GM19239 (cell line): ENCODE measurements around the gene TBL1Y.
A peak's percentile ranks its signal among the peaks of the same experiment; 100 is the strongest.
"Not testable (repeated sequence)": the region's sequence is repeated elsewhere in the genome, so short reads cannot be mapped to it uniquely, and the experiment has no call there.

ENCODE experiments used
- DNase-seq: peaks from one replicate; pipeline ENCODE4 v3.0.0; 2011; ENCODE audit warnings: low spot score; ENCODE audit not compliant: insufficient read length
- FAIRE-seq: peaks from 2 replicates; lab custom pipeline; 2011; peaks lifted over from hg19 to GRCh38; lab: Jason Lieb, UNC

TBL1Y gene

DNA sequence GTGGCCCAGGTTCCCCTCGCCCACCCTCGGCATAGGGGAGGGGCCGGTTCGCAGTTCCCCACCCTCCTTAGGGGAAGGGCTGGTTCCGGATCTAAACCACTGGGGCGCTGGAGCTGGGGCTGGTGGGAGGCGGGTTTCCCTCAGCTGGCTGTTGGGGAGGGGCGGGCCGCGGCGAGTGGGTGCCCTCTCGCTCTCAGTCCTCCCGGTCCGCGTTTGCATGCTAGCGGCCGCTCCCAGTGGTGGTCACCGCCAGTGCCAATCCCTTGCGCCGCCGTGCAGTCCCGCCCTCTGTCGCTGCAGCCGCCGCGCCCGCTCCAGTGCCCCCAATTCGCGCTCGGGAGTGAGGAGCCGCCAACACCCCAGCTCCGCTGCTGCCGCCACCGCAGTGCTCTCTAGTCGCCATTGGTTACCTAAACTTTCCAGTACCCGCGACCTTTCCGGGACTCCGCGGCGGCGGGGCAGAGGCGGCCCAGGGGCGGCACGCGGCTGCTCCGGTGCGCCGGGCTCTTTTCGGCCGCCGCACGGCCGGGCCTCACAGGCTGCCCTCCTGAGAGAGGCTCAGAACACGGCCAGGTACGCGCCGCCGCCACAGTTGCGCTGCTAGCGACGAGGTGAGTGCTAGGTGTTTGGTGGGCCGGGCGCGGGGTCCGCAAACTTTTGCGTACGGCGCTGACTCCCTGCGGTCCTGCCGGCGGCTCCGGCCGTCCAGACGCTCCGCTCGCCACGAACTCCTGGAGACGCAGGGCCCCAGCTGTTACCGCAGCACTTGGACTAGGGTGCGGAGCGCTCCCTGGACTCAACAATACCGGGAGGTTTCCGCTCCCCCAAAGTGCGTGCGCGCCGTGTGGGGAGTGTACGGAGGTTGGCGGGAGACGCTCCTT lies at the start of gene TBL1Y:
Gene TBL1Y (plus strand): TSS at position 326 of the 881 bp plus-strand sequence. CDS start 114,388 bp downstream, outside the sequence.
- no peak for DNase-seq
- FAIRE-seq, result no peak

DNA sequence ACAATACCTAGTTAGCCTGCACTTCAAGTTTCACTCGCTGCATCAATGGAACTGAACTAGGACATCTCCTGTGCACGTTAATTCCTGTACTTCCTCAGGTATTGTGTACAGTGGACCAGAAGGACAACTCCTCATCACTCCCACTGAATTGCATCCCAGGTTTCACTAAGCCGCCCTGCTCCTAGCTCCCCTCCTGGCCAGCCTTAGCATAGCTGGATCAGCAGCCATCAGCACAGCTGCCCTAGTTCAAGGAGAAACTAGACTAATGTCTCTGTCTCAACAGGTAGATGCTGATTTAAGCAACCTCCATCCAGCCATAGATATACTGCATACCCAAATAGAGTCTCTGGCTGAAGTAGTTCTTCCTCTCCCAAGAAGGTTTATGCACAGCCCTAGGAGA lies 16.0 kb upstream of the TBL1Y start:
- DNase-seq (no peak), FAIRE-seq (no peak)

- DNase-seq (no peak), FAIRE-seq (no peak)
Measured at GRCh38 chrY:6895236-6895635, 15.3 kb upstream of the TBL1Y start.

DNA sequence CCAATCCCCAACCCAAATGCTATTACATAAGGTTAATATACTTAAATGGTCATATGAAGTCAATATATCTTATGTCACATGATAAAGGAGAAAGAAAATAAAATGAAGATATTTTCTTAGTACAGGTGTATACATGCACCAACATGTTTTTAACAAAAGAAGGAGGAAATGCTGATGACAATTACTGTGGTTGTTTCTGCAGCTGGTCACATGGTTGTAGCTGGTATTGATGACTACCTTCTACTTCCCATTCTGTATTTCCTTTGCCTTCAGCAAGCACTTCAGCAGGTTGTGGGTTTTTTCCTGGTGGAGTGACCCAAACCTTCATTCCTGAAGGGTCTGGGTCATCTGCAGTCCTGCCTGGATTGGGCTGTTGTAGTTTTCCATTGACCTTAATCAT lies 8.4 kb upstream of the TBL1Y start:
- not testable (repeated sequence) for FAIRE-seq, DNase-seq

GRCh38 chrY:6907591-6907990 lies 2.9 kb upstream of the TBL1Y start:
- DNase-seq, result no peak
- FAIRE-seq, result no peak

DNA sequence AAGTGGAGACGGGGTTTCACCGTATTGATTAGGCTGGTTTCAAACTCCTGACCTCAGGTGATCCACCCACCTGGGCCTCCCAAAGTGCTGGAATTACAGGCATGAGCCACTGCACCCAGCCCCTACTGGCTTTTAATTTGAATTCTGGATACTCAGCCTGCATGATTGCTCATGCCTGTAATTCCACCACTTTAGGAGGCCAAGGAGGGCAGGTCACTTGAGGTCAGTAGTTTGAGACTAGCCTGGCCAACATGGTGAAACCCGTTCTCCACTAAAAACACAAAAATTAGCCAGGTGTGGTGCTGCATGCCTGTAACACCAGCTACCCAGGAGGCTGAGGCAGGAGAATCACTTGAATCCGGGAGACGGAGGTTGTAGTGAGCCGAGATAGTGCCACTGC lies 2.5 kb upstream of the TBL1Y start:
- DNase-seq, FAIRE-seq: not testable (repeated sequence)

DNA sequence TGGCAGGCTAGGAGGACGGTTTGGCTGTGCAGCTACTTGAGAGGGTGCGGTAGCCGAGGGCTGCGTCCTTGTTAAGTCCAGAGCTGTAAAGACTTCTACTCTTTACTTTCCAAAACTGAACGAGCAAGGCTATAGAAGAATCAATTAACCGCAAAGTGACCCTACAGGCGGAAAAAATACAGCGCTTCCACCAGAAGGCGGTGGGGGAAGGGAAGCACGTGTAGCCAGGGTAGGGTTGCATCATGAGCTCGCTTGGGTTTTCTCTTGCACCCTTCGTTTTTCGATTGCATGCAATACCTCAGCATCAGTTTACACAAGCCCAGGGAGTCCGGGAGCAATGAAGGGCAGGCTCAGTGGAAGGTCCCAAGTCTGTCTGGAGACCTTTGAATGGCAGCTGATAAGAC lies 1.4 kb upstream of the TBL1Y start:
- FAIRE-seq, result no peak

DNA sequence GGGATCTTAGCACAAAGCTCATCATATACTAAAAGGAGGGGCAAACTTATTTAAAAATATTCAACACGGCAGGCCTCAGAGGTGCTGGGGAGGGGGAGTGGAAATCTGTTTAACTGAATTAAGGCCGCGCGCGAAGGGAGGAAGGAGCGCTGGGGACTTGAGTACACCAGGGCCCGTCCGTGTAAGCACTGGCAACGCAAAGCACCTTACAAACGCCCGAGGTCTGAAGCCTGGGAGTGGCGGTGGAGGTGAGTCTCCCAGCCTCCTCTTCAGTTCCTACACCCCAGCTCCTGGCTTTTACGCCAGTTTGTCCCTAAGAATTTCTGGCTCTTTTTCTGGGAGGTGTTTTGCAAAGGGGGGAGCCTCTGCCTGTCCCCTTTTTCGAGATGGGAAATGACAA lies 641 bp upstream of the TBL1Y start:
- no peak for DNase-seq
- FAIRE-seq, result no peak

More for the DNA sequence above, 1.4 kb upstream of the TBL1Y start:
- no peak for DNase-seq

DNA sequence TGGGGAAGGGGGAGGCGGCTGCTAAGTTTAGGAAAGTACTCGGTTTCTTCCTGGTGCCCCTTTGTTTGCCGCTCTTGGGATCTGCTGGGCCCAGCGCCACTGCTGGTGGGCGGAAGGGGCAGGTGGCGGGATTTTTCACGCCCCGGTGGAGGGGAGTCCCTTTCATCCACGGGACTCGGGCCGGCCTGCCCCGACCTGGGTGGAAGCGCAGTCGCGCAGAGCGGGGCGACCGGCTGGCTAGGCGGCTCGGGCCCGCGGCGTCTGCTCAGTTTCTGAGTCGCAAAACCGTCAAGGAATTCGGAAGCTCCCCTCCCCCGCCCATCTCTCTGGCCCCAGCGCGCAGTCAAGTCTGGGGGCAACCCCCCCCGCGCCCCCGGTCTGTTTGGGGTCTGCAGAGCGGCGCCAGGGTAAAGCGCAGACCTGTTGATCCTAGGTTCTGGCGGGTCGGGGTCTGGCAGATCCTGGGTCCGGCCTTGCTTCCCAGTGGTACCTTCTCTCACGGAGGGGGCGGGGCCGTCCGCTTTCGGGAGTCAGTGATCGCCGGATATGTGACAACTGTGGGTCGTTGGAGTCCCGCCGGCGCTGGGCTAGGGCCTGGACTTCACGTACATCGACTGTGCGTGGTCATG lies 870 bp downstream of the TBL1Y start, which contains the start of gene AMELY:
Gene AMELY (minus strand): TSS at position 500 of the 629 bp plus-strand sequence. CDS start 39,144 bp downstream, outside the sequence.
- no peak for FAIRE-seq
- no peak for DNase-seq

GRCh38 chrY:6913362-6913761 lies 2.9 kb downstream of the TBL1Y start:
- FAIRE-seq (no peak), DNase-seq (no peak)

GRCh38 chrY:6921061-6921460 lies 10.6 kb downstream of the TBL1Y start:
- FAIRE-seq (no peak), DNase-seq (no peak)

- FAIRE-seq, result no peak
- no peak for DNase-seq
Measured at GRCh38 chrY:6928265-6928664, 17.8 kb downstream of the TBL1Y start.

DNA sequence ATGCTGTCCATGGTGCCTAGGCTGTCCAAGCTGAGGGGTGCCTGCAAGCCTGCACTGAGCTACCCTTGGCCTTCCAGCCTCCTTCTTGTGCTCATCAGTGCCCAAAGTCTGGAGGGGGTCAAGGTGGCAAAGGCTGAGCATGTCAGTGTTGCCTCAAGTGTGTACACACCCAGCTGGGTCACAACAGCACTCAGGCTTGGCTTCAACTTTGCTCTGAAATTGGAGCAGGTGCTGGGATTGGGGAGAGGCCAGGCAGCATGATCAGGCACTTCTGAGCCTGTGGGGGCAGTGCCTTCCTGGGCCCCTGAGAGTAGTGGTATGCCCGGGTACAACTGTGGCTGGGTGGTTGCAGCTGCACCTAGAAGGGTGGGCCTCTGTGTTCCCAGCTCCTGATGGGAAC lies 18.7 kb downstream of the TBL1Y start:
- DNase-seq (no peak), FAIRE-seq (no peak)

GRCh38 chrY:6931779-6932396 lies 21.4 kb downstream of the TBL1Y start:
- FAIRE-seq (no peak), DNase-seq (no peak)

- no peak for FAIRE-seq
- DNase-seq, result no peak
Measured at GRCh38 chrY:6935497-6935896, 25.0 kb downstream of the TBL1Y start.

- DNase-seq (no peak), FAIRE-seq (no peak)
Measured at GRCh38 chrY:6947695-6948094, 37.2 kb downstream of the TBL1Y start.

DNA sequence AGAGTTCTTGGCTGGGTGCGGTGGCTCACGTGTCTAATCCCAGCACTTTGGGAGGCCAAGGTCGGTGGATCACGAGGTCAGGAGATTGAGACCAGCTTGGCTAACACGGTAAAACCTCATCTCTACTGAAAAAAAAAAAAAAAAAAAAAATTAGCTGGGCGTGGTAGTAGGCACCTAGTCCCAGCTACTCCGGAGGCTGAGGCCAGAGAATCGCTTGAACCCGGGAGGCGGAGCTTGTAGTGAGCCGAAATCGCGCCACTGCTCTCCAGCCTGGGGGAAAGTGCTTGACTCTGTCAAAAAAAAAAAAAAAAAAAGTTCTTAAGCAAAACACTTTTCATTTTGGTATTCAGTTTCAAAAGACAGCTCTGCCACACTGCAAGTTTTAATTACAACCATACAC lies 37.9 kb downstream of the TBL1Y start:
- no peak for FAIRE-seq
- no peak for DNase-seq

- FAIRE-seq (no peak), DNase-seq (no peak)
Measured at GRCh38 chrY:6949947-6950346, 39.5 kb downstream of the TBL1Y start.

- peak; percentile 76 for FAIRE-seq
- DNase-seq, result peak; percentile 5
Measured at GRCh38 chrY:6964732-6965131, 54.2 kb downstream of the TBL1Y start.

DNA sequence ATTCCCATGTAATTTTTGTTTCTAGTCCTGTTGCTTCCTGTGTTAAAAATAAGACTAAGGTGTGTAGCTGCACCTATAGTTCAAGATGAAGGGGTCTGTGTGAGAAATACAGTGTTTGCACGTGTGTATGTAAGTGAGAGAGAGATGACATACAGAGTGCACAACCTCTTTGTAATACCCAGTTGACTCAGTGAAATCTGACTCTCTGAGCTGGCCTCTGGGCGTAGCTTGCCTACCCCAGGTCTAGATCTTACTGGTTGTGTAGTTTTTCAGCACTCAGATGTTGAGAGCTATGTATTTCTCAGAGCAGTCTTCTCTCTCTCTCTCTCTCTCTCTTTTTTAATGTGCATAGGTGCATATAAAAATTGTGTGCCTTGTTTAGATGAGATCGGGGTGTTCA lies 56.0 kb downstream of the TBL1Y start:
- FAIRE-seq (no peak), DNase-seq (no peak)

- FAIRE-seq (no peak), DNase-seq (no peak)
Measured at GRCh38 chrY:6967736-6968135, 57.2 kb downstream of the TBL1Y start.
